ENCODE data around the gene RIPOR2.
"Not testable (repeated sequence)": the region's sequence is repeated elsewhere in the genome, so short reads cannot be mapped to it uniquely, and the experiment has no call there.

The RIPOR2 gene

GRCh38 chr6:24953726-24954125 lies 18.0 kb upstream of the RIPOR2 start:
- no peak overlapping the region for H3K4me3 ChIP-seq (replicated peaks; ENCODE audit: low read depth, low read length)
- TF ChIP-seq CTCF (IDR thresholded peaks at IDR 0.05; ENCODE audit: low read depth, low read length, missing control alignments) = no peak
- DNase-seq (ENCODE audit: extremely low read depth, low read depth) = no peak

- no peak for DNase-seq (ENCODE audit: extremely low read depth, low read depth)
- TF ChIP-seq CTCF (IDR thresholded peaks at IDR 0.05; ENCODE audit: low read depth, low read length, missing control alignments) = no peak
- no peak overlapping the region for H3K4me3 ChIP-seq (replicated peaks; ENCODE audit: low read depth, low read length)
Measured at GRCh38 chr6:24951811-24952299, 16.1 kb upstream of the RIPOR2 start.

- no peak overlapping the region for H3K4me3 ChIP-seq (replicated peaks; ENCODE audit: low read depth, low read length)
- TF ChIP-seq CTCF (IDR thresholded peaks at IDR 0.05; ENCODE audit: low read depth, low read length, missing control alignments) = no peak
- no peak for DNase-seq (ENCODE audit: extremely low read depth, low read depth)
Measured at GRCh38 chr6:24950218-24950941, 14.6 kb upstream of the RIPOR2 start.

GRCh38 chr6:24949020-24949569 lies 13.3 kb upstream of the RIPOR2 start:
- no peak for TF ChIP-seq CTCF (IDR thresholded peaks at IDR 0.05; ENCODE audit: low read depth, low read length, missing control alignments)
- no peak overlapping the region for H3K4me3 ChIP-seq (replicated peaks; ENCODE audit: low read depth, low read length)
- DNase-seq (ENCODE audit: extremely low read depth, low read depth) = no peak

GRCh38 chr6:24948261-24948660 lies 12.5 kb upstream of the RIPOR2 start:
- not testable (repeated sequence) for DNase-seq (ENCODE audit: extremely low read depth, low read depth); H3K4me3 ChIP-seq (replicated peaks; ENCODE audit: low read depth, low read length)

- TF ChIP-seq CTCF (IDR thresholded peaks at IDR 0.05; ENCODE audit: low read depth, low read length, missing control alignments) = no peak
- H3K4me3 ChIP-seq (replicated peaks; ENCODE audit: low read depth, low read length) = no peak overlapping the region
Measured at GRCh38 chr6:24947636-24948035, 11.9 kb upstream of the RIPOR2 start.

GRCh38 chr6:24945054-24945453 lies 9.3 kb upstream of the RIPOR2 start:
- no peak for TF ChIP-seq CTCF (IDR thresholded peaks at IDR 0.05; ENCODE audit: low read depth, low read length, missing control alignments)
- no peak overlapping the region for H3K4me3 ChIP-seq (replicated peaks; ENCODE audit: low read depth, low read length)
- DNase-seq (ENCODE audit: extremely low read depth, low read depth) = no peak

More at GRCh38 chr6:24947636-24948035, 11.9 kb upstream of the RIPOR2 start:
- DNase-seq (ENCODE audit: extremely low read depth, low read depth) = no peak

All from HFF-Myc (cell line).